Central memory CD8-positive, alpha-beta T cell (primary cell): ENCODE measurements around the gene MCF2.

Source experiments
- ATAC-seq: fragments of 150-1000 bp; cut with Tn5 transposase; replicated peaks from 2 replicates; pipeline ENCODE4 v1.10.0; 2022; ENCODE audit warnings: mild to moderate bottlenecking, moderate FRiP score, moderate number of reproducible peaks; ENCODE audit not compliant: poor library complexity, severe bottlenecking; ENCODE audit errors: extremely low read depth
- DNase-seq, 2 donors: peaks; one replicate each; pipeline ENCODE4 v3.0.0; 2021; ENCODE audit warnings: low spot score in 2 of 2
- H3K27ac Mint-ChIP-seq: one replicate; pipeline ENCODE4 v1.8.0; 2022; ENCODE audit warnings: low read depth, mild to moderate bottlenecking, moderate library complexity, mixed read lengths
- H3K27me3 Mint-ChIP-seq: one replicate; pipeline ENCODE4 v1.8.0; 2022; ENCODE audit warnings: mixed read lengths
- H3K36me3 Mint-ChIP-seq: one replicate; pipeline ENCODE4 v1.8.0; 2022; ENCODE audit warnings: mild to moderate bottlenecking, moderate library complexity, mixed read lengths; ENCODE audit not compliant: insufficient read depth
- H3K4me1 Mint-ChIP-seq: one replicate; pipeline ENCODE4 v1.8.0; 2022; ENCODE audit warnings: mixed read lengths
- H3K4me3 Mint-ChIP-seq: one replicate; pipeline ENCODE4 v1.8.0; 2022; ENCODE audit warnings: mild to moderate bottlenecking, moderate library complexity, mixed read lengths
- H3K9me3 Mint-ChIP-seq: one replicate; pipeline ENCODE4 v1.8.0; 2022; ENCODE audit warnings: mixed read lengths

MCF2 gene

GRCh38 chrX:139566981-139567380, 141.0 kb downstream of the MCF2 start:
- no peaks in the 10 kb centered on the region for H3K27me3 Mint-ChIP-seq
- H3K9me3 Mint-ChIP-seq: no peaks in the 10 kb centered on the region
- DNase-seq: no peak
- H3K4me3 Mint-ChIP-seq: no peak overlapping the region
- no peak overlapping the region for H3K27ac Mint-ChIP-seq
- no peak for ATAC-seq
- H3K4me1 Mint-ChIP-seq: no peaks in the 10 kb centered on the region
- H3K36me3 Mint-ChIP-seq: no peaks in the 10 kb centered on the region

GRCh38 chrX:139563251-139563650, 144.7 kb downstream of the MCF2 start:
- no peak for ATAC-seq
- Mint-ChIP-seq H3K4me3 (no peak overlapping the region), H3K9me3 (no peaks in the 10 kb centered on the region), H3K4me1 (no peaks in the 10 kb centered on the region), H3K36me3 (no peaks in the 10 kb centered on the region), H3K27ac (no peak overlapping the region), H3K27me3 (no peaks in the 10 kb centered on the region)
- DNase-seq: no peak

- no peaks in the 10 kb centered on the region for H3K9me3 Mint-ChIP-seq
- DNase-seq (no peak), ATAC-seq (no peak)
- H3K27ac Mint-ChIP-seq: no peak overlapping the region
- no peaks in the 10 kb centered on the region for H3K27me3 Mint-ChIP-seq
- no peak overlapping the region for H3K4me3 Mint-ChIP-seq
- no peaks in the 10 kb centered on the region for H3K36me3 Mint-ChIP-seq
- no peaks in the 10 kb centered on the region for H3K4me1 Mint-ChIP-seq
Measured at GRCh38 chrX:139560221-139560620, 147.7 kb downstream of the MCF2 start.

- no peaks in the 10 kb centered on the region for H3K27me3 Mint-ChIP-seq
- no peaks in the 10 kb centered on the region for H3K4me1 Mint-ChIP-seq
- ATAC-seq: no peak
- DNase-seq: no peak
- H3K36me3 Mint-ChIP-seq: no peaks in the 10 kb centered on the region
- H3K27ac Mint-ChIP-seq: no peak overlapping the region
- no peaks in the 10 kb centered on the region for H3K9me3 Mint-ChIP-seq
- H3K4me3 Mint-ChIP-seq: no peak overlapping the region
Measured at GRCh38 chrX:139559383-139560042, 148.5 kb downstream of the MCF2 start.

GRCh38 chrX:139554991-139555675, 152.8 kb downstream of the MCF2 start:
- H3K9me3 Mint-ChIP-seq: no peaks in the 10 kb centered on the region
- no peaks in the 10 kb centered on the region for H3K36me3 Mint-ChIP-seq
- H3K4me3 Mint-ChIP-seq: no peak overlapping the region
- H3K27me3 Mint-ChIP-seq: no peaks in the 10 kb centered on the region
- DNase-seq (no peak), ATAC-seq (no peak)
- H3K27ac Mint-ChIP-seq: no peak overlapping the region
- no peaks in the 10 kb centered on the region for H3K4me1 Mint-ChIP-seq

- no peak overlapping the region for H3K4me3 Mint-ChIP-seq
- no peaks in the 10 kb centered on the region for H3K27me3 Mint-ChIP-seq
- H3K27ac Mint-ChIP-seq: no peak overlapping the region
- ATAC-seq (no peak), DNase-seq (no peak)
- no peaks in the 10 kb centered on the region for H3K9me3 Mint-ChIP-seq
- no peaks in the 10 kb centered on the region for H3K4me1 Mint-ChIP-seq
- H3K36me3 Mint-ChIP-seq: no peaks in the 10 kb centered on the region
Measured at GRCh38 chrX:139554376-139554775, 153.6 kb downstream of the MCF2 start.

GRCh38 chrX:139544591-139544990, 163.4 kb downstream of the MCF2 start:
- no peaks in the 10 kb centered on the region for H3K36me3 Mint-ChIP-seq
- H3K4me3 Mint-ChIP-seq: no peak overlapping the region
- no peak overlapping the region for H3K27ac Mint-ChIP-seq
- no peaks in the 10 kb centered on the region for H3K4me1 Mint-ChIP-seq
- H3K9me3 Mint-ChIP-seq: no peaks in the 10 kb centered on the region
- DNase-seq (no peak), ATAC-seq (no peak)
- H3K27me3 Mint-ChIP-seq: no peaks in the 10 kb centered on the region

GRCh38 chrX:139543920-139544319, 164.0 kb downstream of the MCF2 start:
- H3K4me1 Mint-ChIP-seq: no peaks in the 10 kb centered on the region
- no peaks in the 10 kb centered on the region for H3K36me3 Mint-ChIP-seq
- DNase-seq (no peak), ATAC-seq (no peak)
- no peak overlapping the region for H3K4me3 Mint-ChIP-seq
- no peaks in the 10 kb centered on the region for H3K27me3 Mint-ChIP-seq
- H3K27ac Mint-ChIP-seq: no peak overlapping the region
- H3K9me3 Mint-ChIP-seq: no peaks in the 10 kb centered on the region

- DNase-seq: no peak
- no peak for ATAC-seq
- H3K9me3 Mint-ChIP-seq: no peaks in the 10 kb centered on the region
Measured at GRCh38 chrX:139542652-139543051, 165.3 kb downstream of the MCF2 start.

GRCh38 chrX:139538907-139539790, 168.8 kb downstream of the MCF2 start:
- H3K27me3 Mint-ChIP-seq: no peaks in the 10 kb centered on the region
- H3K9me3 Mint-ChIP-seq: no peaks in the 10 kb centered on the region
- ATAC-seq (no peak), DNase-seq (no peak)
- H3K27ac Mint-ChIP-seq: no peak overlapping the region
- H3K4me1 Mint-ChIP-seq: no peaks in the 10 kb centered on the region
- no peak overlapping the region for H3K4me3 Mint-ChIP-seq
- H3K36me3 Mint-ChIP-seq: no peaks in the 10 kb centered on the region

More at GRCh38 chrX:139542652-139543051, 165.3 kb downstream of the MCF2 start:
- H3K27ac Mint-ChIP-seq: no peak overlapping the region
- no peaks in the 10 kb centered on the region for H3K4me1 Mint-ChIP-seq
- no peak overlapping the region for H3K4me3 Mint-ChIP-seq
- no peaks in the 10 kb centered on the region for H3K36me3 Mint-ChIP-seq
- no peaks in the 10 kb centered on the region for H3K27me3 Mint-ChIP-seq

GRCh38 chrX:139533444-139533843, 174.5 kb downstream of the MCF2 start:
- DNase-seq (no peak), ATAC-seq (no peak)
- H3K9me3 Mint-ChIP-seq: no peaks in the 10 kb centered on the region
- H3K4me3 Mint-ChIP-seq: no peak overlapping the region
- no peaks in the 10 kb centered on the region for H3K27me3 Mint-ChIP-seq
- no peak overlapping the region for H3K27ac Mint-ChIP-seq
- H3K36me3 Mint-ChIP-seq: no peaks in the 10 kb centered on the region
- no peaks in the 10 kb centered on the region for H3K4me1 Mint-ChIP-seq

- no peaks in the 10 kb centered on the region for H3K4me1 Mint-ChIP-seq
- H3K27ac Mint-ChIP-seq: no peak overlapping the region
- no peaks in the 10 kb centered on the region for H3K27me3 Mint-ChIP-seq
- DNase-seq (no peak), ATAC-seq (no peak)
- H3K36me3 Mint-ChIP-seq: no peaks in the 10 kb centered on the region
- no peak overlapping the region for H3K4me3 Mint-ChIP-seq
- H3K9me3 Mint-ChIP-seq: no peaks in the 10 kb centered on the region
Measured at GRCh38 chrX:139532834-139533233, 175.1 kb downstream of the MCF2 start.
